Bronchial epithelial cell (primary cell): ENCODE measurements around the gene ANKRD40CL. TPM values are rescaled to one million over a fixed set of nuclear protein-coding genes. Genes with fewer than 3 reads are reported as not detected.
A peak's percentile ranks its signal among the peaks of the same experiment; 100 is the strongest.

Experiments used
- DNase-seq: peaks from one replicate; pipeline ENCODE4 v3.0.0-alpha.2; 2010; ENCODE audit warnings: low read depth
- FAIRE-seq: peaks from 2 replicates; lab custom pipeline; 2011; peaks lifted over from hg19 to GRCh38; lab: Jason Lieb, UNC
- H3K27me3 ChIP-seq: 2 replicates; pipeline ENCODE4 v1.5.1; 2011; ENCODE audit warnings: low read length; ENCODE audit not compliant: control insufficient read depth, insufficient read depth
- H3K36me3 ChIP-seq: 2 replicates; pipeline ENCODE4 v1.5.1; 2011; ENCODE audit warnings: low read length; ENCODE audit not compliant: control insufficient read depth, insufficient read depth
- H3K4me3 ChIP-seq: 2 replicates; pipeline ENCODE4 v1.5.1; 2011; ENCODE audit warnings: mild to moderate bottlenecking, low read depth, low read length, control low read depth
- total RNA-seq: library from RNA; depleted of rRNA; stranded (reverse); fragments of >200 nt; gene quantifications from 2 replicates; pipeline ENCODE4 v1.2.1, GENCODE V29; 2014
- TF ChIP-seq, protein P1 (sequence below): IDR thresholded peaks from 2 replicates; pipeline ENCODE4 v1.5.1; 2011; ENCODE audit warnings: mild to moderate bottlenecking, moderate library complexity, low read length, control low read depth, inconsistent platforms; ENCODE audit not compliant: insufficient read depth, severe bottlenecking

The ANKRD40CL gene
- total RNA-seq, 1 donor from 2014 or later = not detected

DNA sequence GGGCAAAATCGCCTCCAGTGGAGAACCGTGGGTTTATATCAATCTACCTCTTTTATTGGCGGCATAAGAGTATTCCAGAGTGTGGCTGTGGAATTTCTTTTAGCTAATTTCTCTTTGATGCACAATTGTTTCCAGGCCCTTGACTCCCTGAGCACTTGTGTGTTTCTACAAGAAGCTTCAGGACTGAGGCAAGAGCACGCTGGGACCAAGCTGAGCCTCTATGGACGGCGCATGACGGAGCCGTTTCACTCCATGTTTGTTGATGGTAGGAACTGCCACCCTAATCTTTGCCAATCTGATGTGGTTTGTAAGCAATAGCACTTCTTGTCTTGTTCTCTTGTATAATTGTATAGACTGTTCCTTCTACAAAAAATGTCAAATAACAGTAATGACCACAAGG is 11.2 kb upstream of the ANKRD40CL start:
- DNase-seq (no peak), FAIRE-seq (no peak)
- TF ChIP-seq, protein P1, sequence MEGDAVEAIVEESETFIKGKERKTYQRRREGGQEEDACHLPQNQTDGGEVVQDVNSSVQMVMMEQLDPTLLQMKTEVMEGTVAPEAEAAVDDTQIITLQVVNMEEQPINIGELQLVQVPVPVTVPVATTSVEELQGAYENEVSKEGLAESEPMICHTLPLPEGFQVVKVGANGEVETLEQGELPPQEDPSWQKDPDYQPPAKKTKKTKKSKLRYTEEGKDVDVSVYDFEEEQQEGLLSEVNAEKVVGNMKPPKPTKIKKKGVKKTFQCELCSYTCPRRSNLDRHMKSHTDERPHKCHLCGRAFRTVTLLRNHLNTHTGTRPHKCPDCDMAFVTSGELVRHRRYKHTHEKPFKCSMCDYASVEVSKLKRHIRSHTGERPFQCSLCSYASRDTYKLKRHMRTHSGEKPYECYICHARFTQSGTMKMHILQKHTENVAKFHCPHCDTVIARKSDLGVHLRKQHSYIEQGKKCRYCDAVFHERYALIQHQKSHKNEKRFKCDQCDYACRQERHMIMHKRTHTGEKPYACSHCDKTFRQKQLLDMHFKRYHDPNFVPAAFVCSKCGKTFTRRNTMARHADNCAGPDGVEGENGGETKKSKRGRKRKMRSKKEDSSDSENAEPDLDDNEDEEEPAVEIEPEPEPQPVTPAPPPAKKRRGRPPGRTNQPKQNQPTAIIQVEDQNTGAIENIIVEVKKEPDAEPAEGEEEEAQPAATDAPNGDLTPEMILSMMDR = no peak

DNA sequence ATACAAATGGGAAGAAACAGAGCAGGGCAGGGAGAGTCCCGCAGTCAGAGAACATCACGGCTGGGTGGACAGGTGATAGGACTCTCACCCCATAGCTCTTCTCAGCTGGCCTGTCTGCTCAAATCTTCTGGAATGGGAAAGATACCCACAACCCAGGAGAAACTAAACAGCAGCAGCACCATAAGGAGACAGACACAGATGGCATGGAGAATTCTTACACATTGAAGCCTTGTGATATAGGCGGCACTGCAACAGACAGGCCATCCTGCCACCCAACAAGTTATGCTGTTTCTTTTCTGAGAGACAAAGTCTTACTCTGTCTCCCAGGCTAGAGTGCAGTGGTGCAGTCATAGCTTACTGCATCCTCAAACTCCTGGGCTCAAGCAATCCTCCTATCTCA is 8.6 kb upstream of the ANKRD40CL start:
- DNase-seq = no peak
- peak; percentile 7 for FAIRE-seq
- H3K4me3 ChIP-seq = no peak overlapping the region
- H3K27me3 ChIP-seq = no peaks in the 10 kb centered on the region
- H3K36me3 ChIP-seq = no peaks in the 10 kb centered on the region
- TF ChIP-seq, protein P1 = no peak

More for the DNA sequence above, 11.2 kb upstream of the ANKRD40CL start:
- Histone ChIP-seq H3K36me3 (no peaks in the 10 kb centered on the region), H3K4me3 (no peak overlapping the region), H3K27me3 (no peaks in the 10 kb centered on the region)

- TF ChIP-seq, protein P1 = no peak
- Histone ChIP-seq H3K27me3 (no peaks in the 10 kb centered on the region), H3K4me3 (no peak overlapping the region), H3K36me3 (no peaks in the 10 kb centered on the region)
- FAIRE-seq = no peak
- DNase-seq = no peak
Measured at GRCh38 chr17:50774225-50774803, 7.0 kb upstream of the ANKRD40CL start.

DNA sequence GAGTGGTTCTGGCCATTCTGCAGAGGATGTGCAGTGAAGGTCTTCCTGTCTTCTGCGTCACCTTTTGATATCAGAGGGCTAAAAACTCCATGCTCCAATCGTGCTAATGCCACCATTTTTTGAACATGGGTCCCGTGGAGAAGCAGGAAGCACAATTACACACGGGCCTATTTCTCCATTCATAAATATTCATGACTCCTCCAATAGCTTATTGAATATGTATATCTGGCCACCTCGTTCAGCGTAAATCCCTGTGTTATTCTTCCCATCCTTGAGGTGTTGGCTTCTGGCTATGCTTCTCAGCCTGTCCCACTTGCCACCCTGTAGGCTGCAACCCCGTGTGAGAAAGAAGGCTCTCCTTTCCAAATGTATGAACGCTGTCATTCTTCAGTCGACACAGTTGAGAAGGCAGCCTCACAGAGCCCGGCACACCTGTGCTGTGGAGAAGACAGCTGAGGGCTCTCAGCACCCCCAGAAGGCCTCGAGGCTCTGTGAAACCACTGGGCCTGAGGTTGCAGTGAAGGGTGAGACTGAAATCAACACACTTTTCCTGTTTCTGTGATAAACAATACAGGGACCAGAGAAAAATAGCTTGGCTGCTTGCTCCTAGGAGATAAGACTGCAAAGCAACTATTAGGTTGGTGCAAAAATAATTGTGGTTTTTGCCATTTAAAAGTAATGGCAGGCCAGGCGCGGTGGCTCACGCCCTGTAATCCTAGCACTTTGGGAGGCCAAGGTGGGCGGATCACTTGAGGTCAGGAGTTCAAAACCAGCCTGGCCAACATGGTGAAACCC is 4.9 kb upstream of the ANKRD40CL start:
- H3K4me3 ChIP-seq = no peak overlapping the region
- TF ChIP-seq, protein P1 = no peak
- no peaks in the 10 kb centered on the region for H3K27me3 ChIP-seq
- DNase-seq (no peak), FAIRE-seq (no peak)
- no peaks in the 10 kb centered on the region for H3K36me3 ChIP-seq

DNA sequence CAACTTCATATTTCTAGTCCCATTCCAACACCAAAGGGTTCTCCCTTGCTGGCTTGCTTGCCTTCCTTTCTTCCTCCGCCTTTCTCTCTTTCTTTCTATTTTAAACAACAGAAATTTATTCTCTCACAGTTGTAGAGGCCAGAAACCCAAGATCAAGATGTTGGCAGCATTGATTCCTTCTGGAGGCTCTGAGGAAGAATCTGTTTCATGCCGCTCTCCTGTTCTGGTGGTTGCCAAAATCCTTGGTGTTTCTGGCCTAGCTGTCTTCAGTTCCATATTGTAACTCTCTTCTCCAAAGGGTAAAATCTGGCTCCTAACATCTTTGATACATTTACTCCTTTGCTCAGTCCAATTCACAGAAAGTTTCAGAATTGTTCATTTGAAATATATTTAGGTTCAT is 3.0 kb upstream of the ANKRD40CL start:
- FAIRE-seq (no peak), DNase-seq (no peak)
- no peaks in the 10 kb centered on the region for H3K36me3 ChIP-seq
- H3K27me3 ChIP-seq = no peaks in the 10 kb centered on the region
- H3K4me3 ChIP-seq = no peak overlapping the region
- TF ChIP-seq, protein P1 = no peak
